GM23338 (cell line): Measurements from ENCODE around the gene MEF2A. TPM values are rescaled to one million over a fixed set of nuclear protein-coding genes. Genes with fewer than 3 reads are reported as not detected.

Experiments
- ATAC-seq: fragments of 200-7000 bp; cut with Tn5 transposase; 3 replicates; pipeline ENCODE4 v1.9.1; 2020
- DNase-seq: peaks from one replicate; pipeline ENCODE4 v3.0.0-alpha.2; 2015; ENCODE audit warnings: low spot score
- H2AFZ ChIP-seq: fragments of 200-600 bp; sonication (generic); 2 replicates; pipeline ENCODE4 v1.8.0; 2016; ENCODE audit warnings: antibody characterized with exemption, mild to moderate bottlenecking, moderate library complexity
- H3F3A ChIP-seq: fragments of 200-600 bp; sonication (generic); replicated peaks from 2 replicates; pipeline ENCODE4 v1.8.0; 2017; ENCODE audit warnings: antibody characterized with exemption, mixed run types, low read depth
- H3K27ac ChIP-seq: fragments of 200-600 bp; sonication (generic); 2 replicates; pipeline ENCODE4 v1.6.1; 2016; ENCODE audit warnings: low read depth
- H3K27me3 ChIP-seq: fragments of 200-600 bp; sonication (generic); 2 replicates; pipeline ENCODE4 v1.8.0; 2016; ENCODE audit warnings: mild to moderate bottlenecking, mixed run types, moderate library complexity; ENCODE audit not compliant: insufficient read depth
- H3K36me3 ChIP-seq: fragments of 200-600 bp; sonication (generic); 2 replicates; pipeline ENCODE4 v1.8.0; 2016; ENCODE audit warnings: mild to moderate bottlenecking; ENCODE audit not compliant: insufficient read depth
- H3K4me1 ChIP-seq: fragments of 200-600 bp; sonication (generic); 2 replicates; pipeline ENCODE4 v1.8.0; 2016; ENCODE audit warnings: mild to moderate bottlenecking, moderate library complexity; ENCODE audit not compliant: insufficient read depth
- H3K4me2 ChIP-seq: fragments of 200-600 bp; sonication (generic); 2 replicates; pipeline ENCODE4 v1.7.1; 2017; ENCODE audit warnings: mixed run types
- H3K4me3 ChIP-seq: fragments of 200-600 bp; sonication (generic); 2 replicates; pipeline ENCODE4 v1.6.1; 2016; ENCODE audit warnings: mixed run types
- H3K79me2 ChIP-seq: fragments of 200-600 bp; sonication (generic); replicated peaks from 2 replicates; pipeline ENCODE4 v1.8.0; 2017; ENCODE audit warnings: mild to moderate bottlenecking; ENCODE audit not compliant: insufficient read depth
- H3K9me2 ChIP-seq: fragments of 200-600 bp; sonication (generic); 2 replicates; pipeline ENCODE4 v1.8.0; 2017; ENCODE audit not compliant: insufficient read depth
- H4K20me1 ChIP-seq: fragments of 200-600 bp; sonication (generic); replicated peaks from 2 replicates; pipeline ENCODE4 v1.8.0; 2017; ENCODE audit warnings: mild to moderate bottlenecking; ENCODE audit not compliant: insufficient read depth
- H3K27ac Mint-ChIP-seq: 2 replicates; pipeline ENCODE4 v1.8.0; 2020; ENCODE audit warnings: inconsistent platforms, mild to moderate bottlenecking, moderate library complexity, mixed read lengths
- H3K27me3 Mint-ChIP-seq: 3 replicates; pipeline ENCODE4 v1.8.0; 2022; ENCODE audit warnings: low read depth, mild to moderate bottlenecking, moderate library complexity, mixed read lengths, inconsistent platforms; ENCODE audit not compliant: insufficient read depth, poor library complexity
- H3K36me3 Mint-ChIP-seq: 3 replicates; pipeline ENCODE4 v1.8.0; 2021; ENCODE audit warnings: low read depth, mild to moderate bottlenecking, inconsistent platforms, moderate library complexity, mixed read lengths
- H3K4me1 Mint-ChIP-seq: 3 replicates; pipeline ENCODE4 v1.8.0; 2020; ENCODE audit warnings: mild to moderate bottlenecking, inconsistent platforms, mixed read lengths
- H3K4me3 Mint-ChIP-seq: 3 replicates; pipeline ENCODE4 v1.8.0; 2021; ENCODE audit warnings: moderate library complexity, mild to moderate bottlenecking, inconsistent platforms, mixed read lengths
- H3K9me3 Mint-ChIP-seq: 3 replicates; pipeline ENCODE4 v1.8.0; 2020; ENCODE audit warnings: moderate library complexity, mild to moderate bottlenecking, inconsistent platforms, mixed read lengths
- CREB1 ChIP-seq: fragments of 250-450 bp; sonication (Bioruptor Pico); IDR thresholded peaks from 2 replicates; pipeline ENCODE4 v1.5.0; 2020; ENCODE audit warnings: low read depth, mild to moderate bottlenecking, moderate library complexity
- EZH2phosphoT487 ChIP-seq: fragments of 200-600 bp; sonication (generic); IDR thresholded peaks from one replicate; pipeline ENCODE4 v1.8.1; 2018; ENCODE audit warnings: antibody characterized with exemption; ENCODE audit not compliant: unreplicated experiment
- JUNB ChIP-seq: IDR thresholded peaks from one replicate; pipeline ENCODE4 v1.6.1; 2016; ENCODE audit warnings: antibody characterized with exemption; ENCODE audit not compliant: unreplicated experiment
- POLR2AphosphoS5 ChIP-seq: IDR thresholded peaks from 2 replicates; pipeline ENCODE4 v1.6.1; 2016; ENCODE audit warnings: antibody characterized with exemption, low read depth
- STAT1 ChIP-seq: IDR thresholded peaks from one replicate; pipeline ENCODE4 v1.6.1; 2016; ENCODE audit warnings: antibody characterized with exemption; ENCODE audit not compliant: unreplicated experiment
- ZNF331 ChIP-seq: fragments of 250-450 bp; sonication (Bioruptor Pico); IDR thresholded peaks from 2 replicates; pipeline ENCODE4 v1.5.0; 2020; ENCODE audit warnings: low read depth, mild to moderate bottlenecking, moderate library complexity
- polyA plus RNA-seq: library from polyadenylated mRNA; unstranded; fragments of >200 nt; fragmentation: Nextera tagmentation; extraction: Ambion mirVana; gene quantifications from 2 replicates; pipeline ENCODE4 v1.2.1, GENCODE V29; 2016
- total RNA-seq: library from RNA; depleted of rRNA; stranded (reverse); fragments of >200 nt; shearing (Covaris generic); gene quantifications from 2 replicates; pipeline ENCODE4 v1.2.3, GENCODE V29; 2014
- TF ChIP-seq, protein P1 (sequence below): IDR thresholded peaks from one replicate; pipeline ENCODE4 v1.6.1; 2018; ENCODE audit warnings: antibody characterized with exemption; ENCODE audit not compliant: unreplicated experiment
- TF ChIP-seq, protein P2 (sequence below), 2 experiments: fragments of 200-600 bp in 1 of 2; sonication (generic) in 1 of 2; conservative IDR thresholded peaks; 2 replicates each; pipeline versions ENCODE4 v1.5.1 to v1.6.1; 2016 to 2017; ENCODE audit warnings: antibody characterized with exemption in 2 of 2, low read depth in 2 of 2, mild to moderate bottlenecking in 2 of 2, moderate library complexity in 1 of 2
- TF ChIP-seq, protein P3 (sequence below): IDR thresholded peaks from 2 replicates; pipeline ENCODE4 v1.6.1; 2016; ENCODE audit warnings: antibody characterized with exemption
- TF ChIP-seq, protein P4 (sequence below): fragments of 250-450 bp; sonication (Bioruptor Pico); IDR thresholded peaks from 2 replicates; pipeline ENCODE4 v1.5.0; 2020; ENCODE audit warnings: mild to moderate bottlenecking, moderate library complexity

The MEF2A gene
- total and polyA plus RNA-seq, 2 experiments from 2014 or later, result 20.3 to 42.3 TPM

DNA sequence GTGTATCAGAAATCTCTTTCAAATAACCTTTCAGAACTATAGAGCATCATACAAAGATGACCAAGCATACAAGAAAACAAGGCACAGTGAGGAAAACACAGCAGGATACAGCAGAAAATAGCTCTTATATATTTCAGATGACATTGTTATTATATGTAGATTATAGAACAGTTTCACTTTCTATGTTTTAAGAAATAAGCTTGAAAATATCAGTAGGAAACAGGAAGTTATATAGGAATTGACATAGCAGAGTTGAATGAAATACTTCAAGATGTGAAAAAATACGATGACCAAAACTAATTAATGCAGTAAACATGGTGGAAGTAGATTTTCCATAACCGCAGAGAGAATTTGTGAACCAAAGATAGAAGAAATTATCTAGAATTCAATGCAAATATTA is 92.2 kb downstream of the MEF2A start:
- H3K4me2 ChIP-seq, result no peak overlapping the region
- H3K4me3 ChIP-seq, result no peak overlapping the region
- Mint-ChIP-seq H3K27ac (no peak overlapping the region), H3K9me3 (no peaks in the 10 kb centered on the region), H3K4me1 (no peaks in the 10 kb centered on the region), H3K4me3 (no peak overlapping the region), H3K36me3 (no peaks in the 10 kb centered on the region), H3K27me3 (peaks cover 1% of the 10 kb centered on the region)
- no peaks in the 10 kb centered on the region for H3K9me2 ChIP-seq
- no peak for DNase-seq
- H3K36me3 ChIP-seq, result no peaks in the 10 kb centered on the region
- ATAC-seq, result no peak
- H3K4me1 ChIP-seq, result no peaks in the 10 kb centered on the region
- H3K27ac ChIP-seq, result no peak overlapping the region
- H4K20me1 ChIP-seq, result 0 out of 2 replicates have a peak, but pooled peaks cover 2% of the 10 kb centered on the region
- H3K79me2 ChIP-seq, result peaks cover 10% of the 10 kb centered on the region
- no peak overlapping the region for H2AFZ ChIP-seq
- no peaks in the 10 kb centered on the region for H3K27me3 ChIP-seq
- H3F3A ChIP-seq, result no peaks in the 10 kb centered on the region
- TF ChIP-seq, protein P1, sequence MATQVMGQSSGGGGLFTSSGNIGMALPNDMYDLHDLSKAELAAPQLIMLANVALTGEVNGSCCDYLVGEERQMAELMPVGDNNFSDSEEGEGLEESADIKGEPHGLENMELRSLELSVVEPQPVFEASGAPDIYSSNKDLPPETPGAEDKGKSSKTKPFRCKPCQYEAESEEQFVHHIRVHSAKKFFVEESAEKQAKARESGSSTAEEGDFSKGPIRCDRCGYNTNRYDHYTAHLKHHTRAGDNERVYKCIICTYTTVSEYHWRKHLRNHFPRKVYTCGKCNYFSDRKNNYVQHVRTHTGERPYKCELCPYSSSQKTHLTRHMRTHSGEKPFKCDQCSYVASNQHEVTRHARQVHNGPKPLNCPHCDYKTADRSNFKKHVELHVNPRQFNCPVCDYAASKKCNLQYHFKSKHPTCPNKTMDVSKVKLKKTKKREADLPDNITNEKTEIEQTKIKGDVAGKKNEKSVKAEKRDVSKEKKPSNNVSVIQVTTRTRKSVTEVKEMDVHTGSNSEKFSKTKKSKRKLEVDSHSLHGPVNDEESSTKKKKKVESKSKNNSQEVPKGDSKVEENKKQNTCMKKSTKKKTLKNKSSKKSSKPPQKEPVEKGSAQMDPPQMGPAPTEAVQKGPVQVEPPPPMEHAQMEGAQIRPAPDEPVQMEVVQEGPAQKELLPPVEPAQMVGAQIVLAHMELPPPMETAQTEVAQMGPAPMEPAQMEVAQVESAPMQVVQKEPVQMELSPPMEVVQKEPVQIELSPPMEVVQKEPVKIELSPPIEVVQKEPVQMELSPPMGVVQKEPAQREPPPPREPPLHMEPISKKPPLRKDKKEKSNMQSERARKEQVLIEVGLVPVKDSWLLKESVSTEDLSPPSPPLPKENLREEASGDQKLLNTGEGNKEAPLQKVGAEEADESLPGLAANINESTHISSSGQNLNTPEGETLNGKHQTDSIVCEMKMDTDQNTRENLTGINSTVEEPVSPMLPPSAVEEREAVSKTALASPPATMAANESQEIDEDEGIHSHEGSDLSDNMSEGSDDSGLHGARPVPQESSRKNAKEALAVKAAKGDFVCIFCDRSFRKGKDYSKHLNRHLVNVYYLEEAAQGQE, result no peak
- no peak for TF ChIP-seq JUNB
- no peak for TF ChIP-seq EZH2phosphoT487
- TF ChIP-seq POLR2AphosphoS5, result no peak
- TF ChIP-seq ZNF331 (CRISPR knock-in tag), result no peak
- no peak for TF ChIP-seq CREB1
- TF ChIP-seq, protein P2, sequence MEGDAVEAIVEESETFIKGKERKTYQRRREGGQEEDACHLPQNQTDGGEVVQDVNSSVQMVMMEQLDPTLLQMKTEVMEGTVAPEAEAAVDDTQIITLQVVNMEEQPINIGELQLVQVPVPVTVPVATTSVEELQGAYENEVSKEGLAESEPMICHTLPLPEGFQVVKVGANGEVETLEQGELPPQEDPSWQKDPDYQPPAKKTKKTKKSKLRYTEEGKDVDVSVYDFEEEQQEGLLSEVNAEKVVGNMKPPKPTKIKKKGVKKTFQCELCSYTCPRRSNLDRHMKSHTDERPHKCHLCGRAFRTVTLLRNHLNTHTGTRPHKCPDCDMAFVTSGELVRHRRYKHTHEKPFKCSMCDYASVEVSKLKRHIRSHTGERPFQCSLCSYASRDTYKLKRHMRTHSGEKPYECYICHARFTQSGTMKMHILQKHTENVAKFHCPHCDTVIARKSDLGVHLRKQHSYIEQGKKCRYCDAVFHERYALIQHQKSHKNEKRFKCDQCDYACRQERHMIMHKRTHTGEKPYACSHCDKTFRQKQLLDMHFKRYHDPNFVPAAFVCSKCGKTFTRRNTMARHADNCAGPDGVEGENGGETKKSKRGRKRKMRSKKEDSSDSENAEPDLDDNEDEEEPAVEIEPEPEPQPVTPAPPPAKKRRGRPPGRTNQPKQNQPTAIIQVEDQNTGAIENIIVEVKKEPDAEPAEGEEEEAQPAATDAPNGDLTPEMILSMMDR (conservative IDR thresholded peaks at IDR 0.05; ENCODE audit: low read depth in 2 of 2), result no peak
- TF ChIP-seq, protein P3, sequence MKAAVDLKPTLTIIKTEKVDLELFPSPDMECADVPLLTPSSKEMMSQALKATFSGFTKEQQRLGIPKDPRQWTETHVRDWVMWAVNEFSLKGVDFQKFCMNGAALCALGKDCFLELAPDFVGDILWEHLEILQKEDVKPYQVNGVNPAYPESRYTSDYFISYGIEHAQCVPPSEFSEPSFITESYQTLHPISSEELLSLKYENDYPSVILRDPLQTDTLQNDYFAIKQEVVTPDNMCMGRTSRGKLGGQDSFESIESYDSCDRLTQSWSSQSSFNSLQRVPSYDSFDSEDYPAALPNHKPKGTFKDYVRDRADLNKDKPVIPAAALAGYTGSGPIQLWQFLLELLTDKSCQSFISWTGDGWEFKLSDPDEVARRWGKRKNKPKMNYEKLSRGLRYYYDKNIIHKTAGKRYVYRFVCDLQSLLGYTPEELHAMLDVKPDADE, result no peak
- TF ChIP-seq, protein P4, sequence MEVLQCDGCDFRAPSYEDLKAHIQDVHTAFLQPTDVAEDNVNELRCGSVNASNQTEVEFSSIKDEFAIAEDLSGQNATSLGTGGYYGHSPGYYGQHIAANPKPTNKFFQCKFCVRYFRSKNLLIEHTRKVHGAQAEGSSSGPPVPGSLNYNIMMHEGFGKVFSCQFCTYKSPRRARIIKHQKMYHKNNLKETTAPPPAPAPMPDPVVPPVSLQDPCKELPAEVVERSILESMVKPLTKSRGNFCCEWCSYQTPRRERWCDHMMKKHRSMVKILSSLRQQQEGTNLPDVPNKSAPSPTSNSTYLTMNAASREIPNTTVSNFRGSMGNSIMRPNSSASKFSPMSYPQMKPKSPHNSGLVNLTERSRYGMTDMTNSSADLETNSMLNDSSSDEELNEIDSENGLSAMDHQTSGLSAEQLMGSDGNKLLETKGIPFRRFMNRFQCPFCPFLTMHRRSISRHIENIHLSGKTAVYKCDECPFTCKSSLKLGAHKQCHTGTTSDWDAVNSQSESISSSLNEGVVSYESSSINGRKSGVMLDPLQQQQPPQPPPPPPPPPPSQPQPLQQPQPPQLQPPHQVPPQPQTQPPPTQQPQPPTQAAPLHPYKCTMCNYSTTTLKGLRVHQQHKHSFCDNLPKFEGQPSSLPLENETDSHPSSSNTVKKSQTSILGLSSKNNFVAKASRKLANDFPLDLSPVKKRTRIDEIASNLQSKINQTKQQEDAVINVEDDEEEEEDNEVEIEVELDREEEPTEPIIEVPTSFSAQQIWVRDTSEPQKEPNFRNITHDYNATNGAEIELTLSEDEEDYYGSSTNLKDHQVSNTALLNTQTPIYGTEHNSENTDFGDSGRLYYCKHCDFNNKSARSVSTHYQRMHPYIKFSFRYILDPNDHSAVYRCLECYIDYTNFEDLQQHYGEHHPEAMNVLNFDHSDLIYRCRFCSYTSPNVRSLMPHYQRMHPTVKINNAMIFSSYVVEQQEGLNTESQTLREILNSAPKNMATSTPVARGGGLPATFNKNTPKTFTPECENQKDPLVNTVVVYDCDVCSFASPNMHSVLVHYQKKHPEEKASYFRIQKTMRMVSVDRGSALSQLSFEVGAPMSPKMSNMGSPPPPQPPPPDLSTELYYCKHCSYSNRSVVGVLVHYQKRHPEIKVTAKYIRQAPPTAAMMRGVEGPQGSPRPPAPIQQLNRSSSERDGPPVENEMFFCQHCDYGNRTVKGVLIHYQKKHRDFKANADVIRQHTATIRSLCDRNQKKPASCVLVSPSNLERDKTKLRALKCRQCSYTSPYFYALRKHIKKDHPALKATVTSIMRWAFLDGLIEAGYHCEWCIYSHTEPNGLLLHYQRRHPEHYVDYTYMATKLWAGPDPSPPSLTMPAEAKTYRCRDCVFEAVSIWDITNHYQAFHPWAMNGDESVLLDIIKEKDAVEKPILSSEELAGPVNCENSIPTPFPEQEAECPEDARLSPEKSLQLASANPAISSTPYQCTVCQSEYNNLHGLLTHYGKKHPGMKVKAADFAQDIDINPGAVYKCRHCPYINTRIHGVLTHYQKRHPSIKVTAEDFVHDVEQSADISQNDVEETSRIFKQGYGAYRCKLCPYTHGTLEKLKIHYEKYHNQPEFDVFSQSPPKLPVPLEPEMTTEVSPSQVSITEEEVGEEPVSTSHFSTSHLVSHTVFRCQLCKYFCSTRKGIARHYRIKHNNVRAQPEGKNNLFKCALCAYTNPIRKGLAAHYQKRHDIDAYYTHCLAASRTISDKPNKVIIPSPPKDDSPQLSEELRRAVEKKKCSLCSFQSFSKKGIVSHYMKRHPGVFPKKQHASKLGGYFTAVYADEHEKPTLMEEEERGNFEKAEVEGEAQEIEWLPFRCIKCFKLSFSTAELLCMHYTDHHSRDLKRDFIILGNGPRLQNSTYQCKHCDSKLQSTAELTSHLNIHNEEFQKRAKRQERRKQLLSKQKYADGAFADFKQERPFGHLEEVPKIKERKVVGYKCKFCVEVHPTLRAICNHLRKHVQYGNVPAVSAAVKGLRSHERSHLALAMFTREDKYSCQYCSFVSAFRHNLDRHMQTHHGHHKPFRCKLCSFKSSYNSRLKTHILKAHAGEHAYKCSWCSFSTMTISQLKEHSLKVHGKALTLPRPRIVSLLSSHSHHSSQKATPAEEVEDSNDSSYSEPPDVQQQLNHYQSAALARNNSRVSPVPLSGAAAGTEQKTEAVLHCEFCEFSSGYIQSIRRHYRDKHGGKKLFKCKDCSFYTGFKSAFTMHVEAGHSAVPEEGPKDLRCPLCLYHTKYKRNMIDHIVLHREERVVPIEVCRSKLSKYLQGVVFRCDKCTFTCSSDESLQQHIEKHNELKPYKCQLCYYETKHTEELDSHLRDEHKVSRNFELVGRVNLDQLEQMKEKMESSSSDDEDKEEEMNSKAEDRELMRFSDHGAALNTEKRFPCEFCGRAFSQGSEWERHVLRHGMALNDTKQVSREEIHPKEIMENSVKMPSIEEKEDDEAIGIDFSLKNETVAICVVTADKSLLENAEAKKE, result no peak
- no peak for TF ChIP-seq STAT1
